ENCODE data around the gene CDH23. TPM values are rescaled to one million over a fixed set of nuclear protein-coding genes. Genes with fewer than 3 reads are reported as not detected.
A peak's percentile ranks its signal among the peaks of the same experiment; 100 is the strongest.

CDH23 gene
- total RNA-seq, 1 experiment from 2014 or later = 0.02 TPM

DNA sequence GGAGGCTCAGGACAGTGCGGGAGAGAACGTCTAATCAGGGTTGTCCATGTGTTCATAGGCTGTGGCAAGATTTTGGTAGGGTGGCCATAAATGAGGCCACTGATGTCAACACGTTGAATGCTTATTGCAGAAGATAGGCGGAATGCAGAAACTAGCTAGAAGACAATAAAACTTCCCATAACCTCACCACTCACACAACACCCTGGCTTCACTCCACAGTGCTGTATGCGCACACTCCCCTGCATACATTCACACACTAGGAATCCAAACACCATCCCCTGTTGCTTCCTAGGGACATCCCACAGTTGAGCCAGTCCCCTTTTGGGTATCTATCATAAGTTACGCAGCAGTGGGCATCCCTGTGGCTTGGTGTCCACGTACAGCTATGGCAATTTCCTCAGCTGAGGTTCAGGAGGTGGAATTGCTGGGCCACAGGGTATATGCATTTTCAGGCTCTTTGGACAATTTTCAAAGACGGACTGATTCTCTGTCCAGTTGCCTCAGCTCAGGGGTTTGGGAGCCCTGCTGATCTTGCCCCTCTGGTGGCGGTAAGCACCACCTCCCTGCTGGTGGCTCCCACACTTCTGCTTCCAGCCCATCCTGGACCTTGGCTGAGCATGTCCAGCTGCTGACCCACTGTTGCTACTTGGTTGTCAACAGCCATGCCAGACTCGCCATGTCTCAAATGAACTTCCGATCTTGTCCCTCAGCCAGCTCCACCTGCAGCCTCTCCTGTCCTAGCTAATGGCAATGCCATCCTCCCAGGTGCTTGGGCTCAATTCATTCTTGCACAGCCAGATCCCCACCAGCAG lies 36.4 kb downstream of the CDH23 start:
- Histone ChIP-seq H3K36me3 (no peaks in the 10 kb centered on the region), H3K9me3 (replicated peaks) (no peaks in the 10 kb centered on the region), H3K4me1 (no peaks in the 10 kb centered on the region), H3K27me3 (no peaks in the 10 kb centered on the region), H3K4me3 (no peak overlapping the region), H3K27ac (no peak overlapping the region)
- no peak for DNase-seq

DNA sequence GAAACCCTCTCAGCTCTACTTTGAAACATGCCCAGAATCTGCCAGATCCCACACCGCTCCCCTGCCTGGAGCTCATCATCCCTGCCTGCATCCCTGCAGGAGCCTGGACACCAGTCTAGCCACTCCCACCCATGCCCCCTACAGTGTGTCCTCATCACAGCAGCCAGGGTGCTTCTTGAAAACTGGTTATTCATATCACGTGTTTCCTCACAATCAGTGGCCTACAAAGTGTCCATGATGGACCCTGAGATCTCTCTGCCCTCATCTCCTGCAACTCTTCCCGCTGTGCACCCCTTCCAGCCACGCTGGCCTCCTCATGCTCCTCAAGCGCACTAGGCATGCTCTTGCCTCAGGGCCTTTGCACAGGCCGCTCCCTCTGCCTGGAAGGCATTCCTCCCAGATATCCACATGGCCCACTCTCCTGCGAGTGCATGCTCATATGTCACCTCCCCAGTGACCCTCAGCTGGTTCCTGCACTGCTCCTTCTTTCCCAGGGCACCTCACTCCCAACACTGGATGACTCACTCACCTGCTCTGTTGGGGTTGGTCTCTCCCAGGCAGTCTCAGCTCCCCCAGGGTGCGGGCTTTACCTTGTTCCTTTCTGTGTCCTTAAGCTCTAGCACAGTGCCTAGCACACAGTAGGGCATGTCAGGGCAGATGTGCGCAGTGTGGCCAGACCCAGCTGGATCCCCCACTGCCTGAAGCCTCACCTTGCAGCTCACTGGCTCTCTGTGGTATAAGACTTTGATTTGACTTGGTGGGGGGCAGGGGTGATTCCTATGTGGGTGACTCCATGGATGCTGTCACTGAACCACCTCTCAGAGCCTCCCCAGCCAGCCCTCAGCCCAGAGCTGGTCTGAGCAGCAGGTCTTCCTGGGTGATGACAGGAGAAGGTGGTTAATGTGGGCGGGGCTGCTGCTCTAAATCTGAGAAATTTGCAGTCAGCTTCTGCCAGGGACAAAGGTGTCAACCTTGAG lies 37.3 kb downstream of the CDH23 start:
- no peak for DNase-seq
- no peaks in the 10 kb centered on the region for H3K9me3 ChIP-seq (replicated peaks)
- H3K36me3 ChIP-seq = no peaks in the 10 kb centered on the region
- no peak overlapping the region for H3K4me3 ChIP-seq
- no peaks in the 10 kb centered on the region for H3K27me3 ChIP-seq
- H3K27ac ChIP-seq = no peak overlapping the region
- H3K4me1 ChIP-seq = no peaks in the 10 kb centered on the region

DNA sequence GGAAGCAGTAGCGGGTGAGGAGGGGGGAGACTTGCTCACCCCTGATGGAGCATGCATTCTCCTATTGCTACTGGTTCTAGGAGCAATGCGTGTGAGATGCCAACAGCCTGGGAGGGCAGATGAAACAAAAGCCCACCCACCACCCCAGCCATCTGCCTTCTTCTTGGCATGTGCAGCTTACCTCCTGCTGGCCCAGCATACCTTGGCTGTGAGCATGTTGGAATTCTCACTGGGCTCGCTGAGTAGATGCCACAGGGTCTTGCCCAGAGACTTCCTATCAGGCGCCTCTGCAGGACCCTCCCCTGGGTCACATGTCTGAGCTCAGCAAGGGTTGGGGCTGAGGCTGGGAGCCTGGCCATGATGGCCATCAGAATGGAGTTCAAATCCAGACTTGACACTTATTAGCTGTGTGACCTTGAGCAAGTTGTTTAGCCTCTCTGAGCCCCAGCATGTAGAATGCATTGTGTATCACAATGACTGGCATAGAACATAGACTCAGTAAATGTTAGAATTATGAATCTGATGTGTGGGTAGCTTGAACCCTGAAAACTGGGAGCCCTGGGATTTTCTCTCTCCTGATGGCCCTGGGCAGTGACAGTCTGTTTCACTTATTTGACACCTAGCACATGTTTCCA lies 38.2 kb downstream of the CDH23 start:
- no peak overlapping the region for H3K27ac ChIP-seq
- H3K4me3 ChIP-seq = no peak overlapping the region
- DNase-seq = no peak
- H3K9me3 ChIP-seq (replicated peaks) = no peaks in the 10 kb centered on the region
- H3K36me3 ChIP-seq = no peaks in the 10 kb centered on the region
- no peaks in the 10 kb centered on the region for H3K4me1 ChIP-seq
- H3K27me3 ChIP-seq = no peaks in the 10 kb centered on the region

DNA sequence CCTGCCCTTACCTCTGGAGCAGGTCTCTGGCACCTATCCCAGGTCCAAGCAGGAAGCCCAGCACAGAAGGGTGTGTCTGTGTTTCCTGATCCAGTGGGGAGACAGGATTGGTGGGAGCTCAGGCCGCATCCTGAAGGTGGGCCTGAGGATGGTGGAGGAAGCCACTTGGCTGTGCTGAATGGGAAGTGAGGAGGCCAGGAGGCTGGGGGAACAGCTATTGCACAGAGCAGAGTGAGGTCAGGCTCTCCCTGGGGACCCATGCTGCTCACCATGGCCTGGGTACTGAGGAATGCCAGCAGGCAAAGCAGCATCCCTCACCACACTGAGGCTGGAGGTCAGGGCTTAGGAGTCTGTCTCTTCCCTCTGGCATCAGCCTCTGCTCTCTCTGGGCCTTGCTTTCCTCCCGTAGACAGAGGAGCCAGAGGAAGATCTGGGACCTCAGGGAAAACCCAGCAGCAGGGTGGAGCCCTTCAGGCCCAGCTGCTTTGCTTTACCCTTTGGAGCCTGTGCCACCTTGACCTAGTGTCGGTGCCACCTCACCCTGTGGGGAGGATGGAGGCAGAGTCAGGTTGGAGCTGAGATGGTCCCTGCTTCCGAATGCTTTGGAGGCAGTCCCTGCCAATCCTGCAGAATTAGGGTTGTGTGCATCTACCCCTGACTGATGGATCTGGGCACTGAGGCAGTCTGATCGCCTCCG lies 39.0 kb downstream of the CDH23 start:
- no peak overlapping the region for H3K4me3 ChIP-seq
- no peaks in the 10 kb centered on the region for H3K27me3 ChIP-seq
- DNase-seq = no peak
- H3K4me1 ChIP-seq = no peaks in the 10 kb centered on the region
- no peaks in the 10 kb centered on the region for H3K9me3 ChIP-seq (replicated peaks)
- no peaks in the 10 kb centered on the region for H3K36me3 ChIP-seq
- H3K27ac ChIP-seq = no peak overlapping the region

DNA sequence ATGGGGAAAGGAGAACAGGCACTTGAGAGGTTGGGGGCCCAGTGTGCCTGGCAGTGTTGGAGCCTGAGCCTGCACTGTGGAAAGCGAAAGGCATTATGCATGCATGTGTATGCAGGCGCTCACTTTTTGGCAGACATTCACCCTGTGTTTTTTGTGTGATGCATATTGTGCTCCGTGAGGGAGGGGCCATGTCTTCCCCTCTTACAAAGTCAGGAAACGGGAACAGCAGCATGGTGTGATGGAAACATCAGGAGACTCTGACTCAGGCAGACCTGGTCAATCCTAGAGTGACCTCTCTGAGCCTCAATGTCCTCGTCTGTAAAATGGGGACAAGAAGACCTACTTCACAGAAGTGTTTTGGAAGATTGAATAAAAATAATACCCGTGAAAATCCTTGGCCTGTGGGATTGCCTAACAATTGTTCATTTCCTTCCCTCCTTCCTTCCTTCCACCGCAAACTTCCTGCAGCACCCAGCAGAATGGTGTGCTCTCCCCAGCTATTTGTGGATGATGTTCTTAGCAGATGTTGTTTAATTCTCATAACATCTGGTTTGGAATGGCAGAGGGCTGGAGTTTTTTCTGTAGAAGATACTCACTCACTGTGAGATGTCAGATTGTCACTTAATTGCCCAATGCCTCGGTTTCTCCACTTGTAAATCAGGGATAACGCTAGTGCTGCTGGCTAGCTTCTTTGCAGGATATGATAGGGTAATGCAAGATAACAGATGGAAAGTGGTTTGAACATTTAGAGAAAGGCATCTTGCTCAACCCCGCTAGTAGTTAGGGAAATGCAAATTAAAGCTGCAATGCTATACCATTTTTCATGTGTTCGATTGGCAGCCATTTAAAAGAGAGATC lies 39.8 kb downstream of the CDH23 start:
- H3K27me3 ChIP-seq = no peaks in the 10 kb centered on the region

DNA sequence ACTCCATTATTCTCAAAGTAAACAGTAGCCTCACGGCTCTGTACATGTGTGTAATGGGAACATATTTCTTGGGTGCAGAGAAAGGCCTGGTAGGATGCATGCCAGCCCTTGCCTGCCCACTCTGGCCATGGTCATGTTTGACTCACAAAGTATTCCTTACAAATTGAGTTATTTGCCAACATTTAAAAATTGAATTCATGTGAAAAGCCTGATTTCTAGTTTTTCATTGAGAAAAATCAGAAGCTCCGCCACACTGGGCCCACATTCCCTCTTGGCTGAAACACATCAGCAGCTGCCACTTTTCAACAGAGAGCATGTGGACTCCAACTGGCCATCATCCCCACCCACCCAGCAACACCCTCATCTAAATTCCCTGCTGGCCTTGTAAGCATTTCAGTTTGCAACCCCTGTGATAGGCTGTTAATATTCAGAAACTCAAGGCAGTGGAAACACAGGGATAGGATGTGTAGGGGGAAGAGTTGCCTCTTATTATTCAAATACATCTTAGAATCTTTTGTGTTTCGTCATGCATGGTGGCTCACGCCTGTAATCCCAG lies 40.9 kb downstream of the CDH23 start:
- Histone ChIP-seq H3K36me3 (no peaks in the 10 kb centered on the region), H3K4me3 (no peak overlapping the region), H3K27me3 (no peaks in the 10 kb centered on the region), H3K27ac (no peak overlapping the region), H3K9me3 (replicated peaks) (no peaks in the 10 kb centered on the region), H3K4me1 (no peaks in the 10 kb centered on the region)
- DNase-seq = no peak

More for the DNA sequence above, 39.8 kb downstream of the CDH23 start:
- Histone ChIP-seq H3K4me3 (no peak overlapping the region), H3K36me3 (no peaks in the 10 kb centered on the region), H3K9me3 (replicated peaks) (no peaks in the 10 kb centered on the region), H3K4me1 (no peaks in the 10 kb centered on the region), H3K27ac (no peak overlapping the region)
- DNase-seq = no peak

DNA sequence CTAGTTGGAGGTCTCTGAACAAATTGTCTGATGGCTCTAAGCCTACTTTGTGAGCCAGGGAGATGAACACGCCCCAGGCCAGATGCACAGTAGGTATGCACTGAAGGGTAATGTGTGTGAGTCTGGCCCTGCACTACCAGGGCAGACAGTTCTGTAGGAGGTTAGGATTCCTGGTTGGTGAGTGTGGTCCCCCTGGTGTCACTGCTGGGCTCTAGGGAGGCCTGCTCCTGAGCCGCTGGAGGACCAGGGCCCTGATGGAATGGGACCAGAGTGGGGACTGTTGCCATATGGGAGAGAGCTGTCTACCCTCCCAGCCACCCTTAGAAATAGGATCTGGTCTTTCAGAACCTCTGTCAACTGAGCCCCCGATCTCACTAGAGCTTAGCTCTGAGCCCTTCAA lies 42.0 kb downstream of the CDH23 start:
- Histone ChIP-seq H3K36me3 (no peaks in the 10 kb centered on the region), H3K27ac (no peak overlapping the region), H3K4me1 (no peaks in the 10 kb centered on the region), H3K27me3 (no peaks in the 10 kb centered on the region), H3K9me3 (replicated peaks) (no peaks in the 10 kb centered on the region), H3K4me3 (no peak overlapping the region)
- no peak for DNase-seq

DNA sequence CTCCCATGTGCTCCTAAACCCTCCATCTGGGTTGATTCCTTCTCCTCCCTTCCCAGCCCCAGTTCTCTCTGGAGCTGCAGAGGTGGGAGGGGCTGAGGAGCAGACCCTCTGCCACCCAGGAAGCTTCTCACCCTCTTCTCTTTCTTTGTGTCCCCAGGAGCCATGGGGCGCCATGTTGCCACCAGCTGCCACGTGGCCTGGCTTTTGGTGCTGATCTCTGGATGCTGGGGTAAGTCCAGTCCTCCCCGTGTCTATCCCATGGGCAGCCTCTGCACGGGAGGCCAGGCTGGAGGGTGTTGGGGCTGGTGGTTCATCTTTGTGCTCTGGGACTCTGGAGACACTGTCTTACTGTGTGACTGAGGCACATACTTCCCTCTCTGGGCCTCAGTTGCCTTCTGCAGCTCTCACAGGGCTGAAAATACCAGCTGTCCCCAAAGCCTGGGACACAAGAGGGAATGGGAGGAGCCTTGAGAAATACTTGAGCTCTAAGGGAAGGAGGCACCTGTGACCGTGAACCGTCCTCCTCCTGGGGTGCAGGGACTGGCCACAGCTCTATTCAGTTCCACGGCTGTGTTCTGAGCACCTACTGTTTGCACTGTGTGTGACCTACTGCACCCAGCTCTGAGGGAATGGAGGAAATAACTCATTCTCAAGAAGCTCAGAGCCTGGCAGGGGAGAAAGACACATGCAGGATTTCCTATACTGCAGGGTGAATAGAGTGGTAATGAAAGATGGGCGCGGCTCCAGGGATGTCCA lies 43.1 kb downstream of the CDH23 start:
- Histone ChIP-seq H3K9me3 (replicated peaks) (no peaks in the 10 kb centered on the region), H3K36me3 (no peaks in the 10 kb centered on the region), H3K27me3 (no peaks in the 10 kb centered on the region), H3K4me3 (no peak overlapping the region), H3K4me1 (no peaks in the 10 kb centered on the region), H3K27ac (no peak overlapping the region)
- DNase-seq = no peak

DNA sequence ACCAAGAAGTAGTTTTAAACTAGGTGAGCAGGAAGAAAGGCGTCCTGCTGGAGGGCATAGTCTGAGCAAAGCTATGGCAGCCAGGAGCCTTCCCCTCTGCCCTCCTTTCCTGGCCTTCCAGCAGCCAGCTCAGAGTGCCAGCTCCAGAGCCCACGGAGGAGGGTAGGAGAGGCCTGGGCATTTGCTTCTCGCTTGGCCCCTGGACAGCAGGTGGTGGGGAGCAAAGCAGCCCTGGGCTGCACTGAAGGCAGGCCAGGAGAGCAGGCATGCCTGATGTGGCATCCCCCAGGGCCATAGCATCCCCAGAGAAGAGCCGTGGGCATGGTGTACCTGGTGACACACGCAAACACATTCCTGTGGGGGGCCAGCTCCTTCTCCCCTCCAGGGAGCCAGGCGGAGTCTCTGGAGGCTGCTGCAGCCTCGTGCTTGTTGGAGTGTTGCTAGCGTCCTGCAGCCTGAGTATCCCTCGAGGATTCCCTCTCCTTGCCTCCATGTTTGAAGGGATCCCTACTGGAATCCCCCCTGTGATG lies 43.9 kb downstream of the CDH23 start:
- Histone ChIP-seq H3K36me3 (no peaks in the 10 kb centered on the region), H3K4me3 (no peak overlapping the region), H3K9me3 (replicated peaks) (no peaks in the 10 kb centered on the region), H3K27ac (no peak overlapping the region), H3K27me3 (no peaks in the 10 kb centered on the region), H3K4me1 (no peaks in the 10 kb centered on the region)
- no peak for DNase-seq

DNA sequence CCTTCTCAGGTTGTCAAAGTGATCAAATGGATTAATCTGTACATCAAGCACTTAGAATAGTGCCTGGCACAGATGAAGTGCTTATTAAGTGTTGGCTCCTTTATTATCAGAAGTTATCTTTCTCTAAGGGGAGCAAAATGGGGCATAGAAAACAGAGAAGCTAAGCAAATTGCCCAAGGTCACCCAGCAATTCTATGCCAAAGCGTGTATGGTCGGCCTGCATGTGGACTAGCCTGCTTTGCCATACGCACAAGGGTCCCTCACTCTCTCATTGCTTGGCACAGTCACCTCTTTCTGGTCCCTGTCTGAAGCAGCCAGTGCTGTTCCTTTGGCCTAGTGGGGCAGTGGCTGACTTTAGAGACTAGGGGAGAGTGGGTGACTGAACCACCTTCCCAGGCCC lies 45.3 kb downstream of the CDH23 start:
- Histone ChIP-seq H3K36me3 (no peaks in the 10 kb centered on the region), H3K27me3 (no peaks in the 10 kb centered on the region), H3K4me3 (no peak overlapping the region), H3K4me1 (no peaks in the 10 kb centered on the region), H3K27ac (no peak overlapping the region), H3K9me3 (replicated peaks) (no peaks in the 10 kb centered on the region)
- DNase-seq = no peak

DNA sequence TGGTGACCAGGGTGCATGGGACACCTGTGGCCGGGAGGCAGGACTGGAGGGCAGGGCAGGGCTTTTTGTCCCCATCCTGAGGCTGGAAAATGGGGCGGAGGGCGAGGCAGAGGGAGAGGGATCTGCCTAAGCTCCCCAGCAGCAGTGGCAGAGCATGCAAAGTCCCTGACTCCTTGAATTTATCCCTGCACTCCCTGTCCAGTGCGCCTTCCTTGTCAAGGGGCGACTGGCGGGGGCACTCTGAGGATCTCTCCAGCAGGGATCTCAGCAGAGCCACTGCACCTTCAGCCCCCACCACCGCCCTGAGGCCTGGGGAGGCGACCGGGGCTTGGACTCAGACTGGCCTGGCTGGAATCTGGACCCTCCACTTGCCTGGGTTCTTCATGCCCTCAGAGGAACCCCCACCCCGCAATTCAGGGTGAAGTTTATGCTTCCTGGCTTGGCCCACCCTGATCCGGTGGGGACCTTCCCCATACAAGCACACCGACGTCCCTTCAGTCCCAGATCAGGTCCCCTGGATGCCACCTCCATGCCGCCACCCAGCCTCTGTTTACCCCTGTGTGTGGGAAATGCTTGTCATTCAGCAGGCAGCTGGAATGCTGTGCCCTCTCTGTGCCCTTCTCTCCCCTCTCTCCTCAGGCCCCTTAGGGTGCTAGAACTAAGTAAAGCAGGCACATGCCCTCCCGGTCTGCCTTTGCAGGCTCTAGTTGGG lies 46.3 kb downstream of the CDH23 start:
- Histone ChIP-seq H3K27ac (no peak overlapping the region), H3K4me3 (no peak overlapping the region), H3K27me3 (no peaks in the 10 kb centered on the region), H3K36me3 (no peaks in the 10 kb centered on the region), H3K9me3 (replicated peaks) (no peaks in the 10 kb centered on the region), H3K4me1 (no peaks in the 10 kb centered on the region)
- DNase-seq = no peak

DNA sequence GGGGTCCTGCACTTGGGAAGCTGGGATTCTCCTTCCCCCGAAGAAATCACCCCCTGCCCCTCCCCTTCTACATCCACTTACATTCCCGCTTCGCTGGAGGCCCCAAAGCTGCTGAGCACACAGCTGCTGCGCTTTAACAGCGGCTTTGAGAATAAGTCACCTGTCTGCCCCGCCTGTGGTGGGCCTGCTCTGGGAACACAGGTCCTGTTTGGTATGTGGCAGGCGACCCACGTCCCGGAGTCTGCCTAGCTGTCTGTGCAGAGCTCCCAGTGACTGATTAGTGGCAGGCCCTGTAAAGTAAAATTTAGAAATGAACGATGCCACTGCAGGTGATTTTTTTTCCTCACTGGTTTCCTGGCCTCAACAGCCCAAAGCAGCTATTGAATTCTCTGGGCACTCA lies 47.0 kb downstream of the CDH23 start:
- Histone ChIP-seq H3K27me3 (no peaks in the 10 kb centered on the region), H3K4me3 (no peak overlapping the region), H3K9me3 (replicated peaks) (no peaks in the 10 kb centered on the region), H3K4me1 (no peaks in the 10 kb centered on the region), H3K36me3 (no peaks in the 10 kb centered on the region), H3K27ac (no peak overlapping the region)
- peak; percentile 15 to 19 for DNase-seq
